ENCODE data around the gene ZFAND3.

The ZFAND3 gene

GRCh38 chr6:37966801-37967200 is 147.3 kb downstream of the ZFAND3 start:
- no peak for DNase-seq (ENCODE audit: extremely low read depth, low read depth)
- TF ChIP-seq CTCF (IDR thresholded peaks at IDR 0.05; ENCODE audit: low read depth, low read length): no peak

- TF ChIP-seq CTCF (IDR thresholded peaks at IDR 0.05; ENCODE audit: low read depth, low read length): no peak
- no peak for DNase-seq (ENCODE audit: extremely low read depth, low read depth)
Measured at GRCh38 chr6:37967651-37968050, 148.1 kb downstream of the ZFAND3 start.

- no peak for TF ChIP-seq CTCF (IDR thresholded peaks at IDR 0.05; ENCODE audit: low read depth, low read length)
- no peak for DNase-seq (ENCODE audit: extremely low read depth, low read depth)
Measured at GRCh38 chr6:37971266-37971665, 151.7 kb downstream of the ZFAND3 start.

- TF ChIP-seq CTCF (IDR thresholded peaks at IDR 0.05; ENCODE audit: low read depth, low read length): no peak
- DNase-seq (ENCODE audit: extremely low read depth, low read depth): no peak
Measured at GRCh38 chr6:37971711-37972390, 152.3 kb downstream of the ZFAND3 start.

- no peak for TF ChIP-seq CTCF (IDR thresholded peaks at IDR 0.05; ENCODE audit: low read depth, low read length)
- DNase-seq (ENCODE audit: extremely low read depth, low read depth): no peak
Measured at GRCh38 chr6:37972994-37973757, 153.6 kb downstream of the ZFAND3 start.

GRCh38 chr6:37974381-37974780 is 154.9 kb downstream of the ZFAND3 start:
- no peak for TF ChIP-seq CTCF (IDR thresholded peaks at IDR 0.05; ENCODE audit: low read depth, low read length)
- DNase-seq (ENCODE audit: extremely low read depth, low read depth): no peak

- DNase-seq (ENCODE audit: extremely low read depth, low read depth): no peak
- TF ChIP-seq CTCF (IDR thresholded peaks at IDR 0.05; ENCODE audit: low read depth, low read length): no peak
Measured at GRCh38 chr6:37974943-37975342, 155.4 kb downstream of the ZFAND3 start.

All from AG09319 (cell line).